Measurements from ENCODE around the gene FRA10AC1. TPM values are rescaled to one million over a fixed set of nuclear protein-coding genes. Genes with fewer than 3 reads are reported as not detected.

Gene FRA10AC1
- total and polyA plus RNA-seq, 10 of the 15 experiments (the other 5 are each of a cell fraction or from before 2014, with no cell fraction given), result 5.3 to 18.1 (median 9.9) TPM

DNA sequence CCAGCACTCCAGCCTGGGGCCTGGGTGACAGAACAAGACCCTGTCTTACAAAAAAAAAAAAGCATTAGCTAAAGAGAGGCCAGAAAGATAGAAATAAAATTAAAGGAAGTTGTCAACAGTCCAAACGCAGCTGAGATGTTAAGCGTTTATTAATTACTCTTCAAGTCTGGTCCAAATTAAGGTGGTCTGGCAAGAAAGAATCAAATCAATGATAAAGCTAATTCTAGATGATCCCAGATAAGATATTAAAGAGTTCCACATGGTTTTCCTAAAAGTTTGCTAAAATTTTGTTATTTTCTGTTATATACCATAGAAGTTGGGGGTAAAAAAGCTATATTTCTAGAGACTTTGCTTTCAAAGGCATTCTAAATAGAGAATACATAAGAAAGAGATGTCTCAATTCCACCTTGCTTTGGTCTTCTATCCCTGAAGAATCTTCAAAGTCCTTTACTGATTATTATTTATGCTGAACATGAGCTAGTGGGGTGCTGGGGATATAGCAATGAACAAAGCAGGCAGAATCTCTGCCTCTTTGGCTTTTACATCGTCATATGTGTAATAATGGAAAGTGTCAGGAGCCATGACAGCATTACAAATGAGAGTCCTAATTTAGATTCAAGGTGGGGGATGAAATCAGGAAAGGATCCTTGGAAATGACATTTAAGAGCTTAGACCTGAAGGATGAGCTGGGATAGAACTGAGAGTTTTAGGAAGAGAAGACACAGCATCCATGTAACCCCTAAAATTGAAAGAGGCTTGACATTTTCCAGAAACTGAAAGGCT lies 23.4 kb downstream of the FRA10AC1 start:
- SMC1A ChIA-PET (ENCODE audit: uncharacterized antibody, unreplicated experiment), result interaction anchor here (0.8 to 1.9 kb wide), 6 partner anchors 8 to 125 kb away, joined by 3 to 5 read pairs (median 4); no protein-coding TSS in a partner anchor
- ATAC-seq, result no peak
- no peak for FAIRE-seq
- TF ChIP-seq ATF7 (IDR thresholded peaks at IDR 0.05; ENCODE audit: low read depth) (no peak), KLF5 (IDR thresholded peaks at IDR 0.05; ENCODE audit: partially characterized antibody) (no peak), ZNF622 (IDR thresholded peaks at IDR 0.05) (no peak), CREM (IDR thresholded peaks at IDR 0.05; ENCODE audit: low read depth) (no peak), TCF7 (IDR thresholded peaks at IDR 0.05; ENCODE audit: borderline replicate concordance) (no peak)
- TF ChIP-seq, protein P1, sequence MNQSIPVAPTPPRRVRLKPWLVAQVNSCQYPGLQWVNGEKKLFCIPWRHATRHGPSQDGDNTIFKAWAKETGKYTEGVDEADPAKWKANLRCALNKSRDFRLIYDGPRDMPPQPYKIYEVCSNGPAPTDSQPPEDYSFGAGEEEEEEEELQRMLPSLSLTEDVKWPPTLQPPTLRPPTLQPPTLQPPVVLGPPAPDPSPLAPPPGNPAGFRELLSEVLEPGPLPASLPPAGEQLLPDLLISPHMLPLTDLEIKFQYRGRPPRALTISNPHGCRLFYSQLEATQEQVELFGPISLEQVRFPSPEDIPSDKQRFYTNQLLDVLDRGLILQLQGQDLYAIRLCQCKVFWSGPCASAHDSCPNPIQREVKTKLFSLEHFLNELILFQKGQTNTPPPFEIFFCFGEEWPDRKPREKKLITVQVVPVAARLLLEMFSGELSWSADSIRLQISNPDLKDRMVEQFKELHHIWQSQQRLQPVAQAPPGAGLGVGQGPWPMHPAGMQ (IDR thresholded peaks at IDR 0.05; ENCODE audit: borderline replicate concordance), result no peak
- CTCF ChIA-PET, result interaction anchor here (0.6 to 5.0 kb wide), 12 partner anchors 8 to 861 kb away, joined by 3 to 60 read pairs (median 4); no protein-coding TSS in a partner anchor
- H3K9me3 ChIP-seq (replicated peaks; ENCODE audit: control insufficient read depth, insufficient read depth, low read length), result no peaks in the 10 kb centered on the region
- H3K27ac ChIP-seq (ENCODE audit: control insufficient read depth, insufficient read depth), result no peak overlapping the region
- RAD21 ChIA-PET (ENCODE audit: unreplicated experiment), result interaction anchor here (1.1 kb wide), 1 partner anchor 124 kb away, joined by 4 read pairs; no protein-coding TSS in a partner anchor
- WGBS (ENCODE audit: insufficient coverage, insufficient replicate concordance, low lambda C conversion rate, missing lambda C conversion rate), result 100% methylated on average over 3 of the region's 3 CpGs
- no TSS peak for BruUV-seq (replicated peaks)
- H2AFZ ChIP-seq (ENCODE audit: control insufficient read depth, low read depth, low read length), result no peak overlapping the region
- intact Hi-C loops (cut with micrococcal nuclease; ENCODE audit: unreplicated experiment) (no loop called here), in situ Hi-C loops (cut with MboI) (no loop called here)
- H3K4me3 ChIP-seq, result no peak overlapping the region
- H3K4me1 ChIP-seq (ENCODE audit: control insufficient read depth, insufficient read depth, low read length), result no peaks in the 10 kb centered on the region
- H3K27me3 ChIP-seq (replicated peaks in 1 of 2; ENCODE audit: control insufficient read depth in 2 of 2, insufficient read depth in 2 of 2, low read length in 1 of 2), result no peaks in the 10 kb centered on the region
- H3K36me3 ChIP-seq (ENCODE audit: control insufficient read depth in 2 of 2, insufficient read depth in 2 of 2, low read length in 1 of 2), result peaks cover 0 to 5% of the 10 kb centered on the region in 2 experiments; a peak in 2 of 4 replicates
- POLR2A ChIA-PET, result interaction anchor here (0.6 kb wide), 1 partner anchor 136 kb away, joined by 3 read pairs; no protein-coding TSS in a partner anchor
- no peak for DNase-seq (ENCODE audit: low read depth, low spot score)
- H4K20me1 ChIP-seq (ENCODE audit: control insufficient read depth, insufficient read depth), result no peaks in the 10 kb centered on the region
- H3K4me2 ChIP-seq (ENCODE audit: control insufficient read depth, insufficient read depth), result no peak overlapping the region
- no peaks in the 10 kb centered on the region for H3K79me2 ChIP-seq (ENCODE audit: control insufficient read depth, insufficient read depth, low read length)
- H3K9ac ChIP-seq (ENCODE audit: control insufficient read depth, insufficient read depth, low read length), result no peak overlapping the region
